IPS-NIHi7 (cell line): ENCODE measurements around the gene PEX3.
"Not testable (repeated sequence)": the region's sequence is repeated elsewhere in the genome, so short reads cannot be mapped to it uniquely, and the experiment has no call there.

ENCODE experiments used
- DNase-seq: peaks from one replicate; pipeline ENCODE4 v3.0.0; 2012; ENCODE audit warnings: mixed read lengths; ENCODE audit errors: extremely low spot score

Gene PEX3

DNA sequence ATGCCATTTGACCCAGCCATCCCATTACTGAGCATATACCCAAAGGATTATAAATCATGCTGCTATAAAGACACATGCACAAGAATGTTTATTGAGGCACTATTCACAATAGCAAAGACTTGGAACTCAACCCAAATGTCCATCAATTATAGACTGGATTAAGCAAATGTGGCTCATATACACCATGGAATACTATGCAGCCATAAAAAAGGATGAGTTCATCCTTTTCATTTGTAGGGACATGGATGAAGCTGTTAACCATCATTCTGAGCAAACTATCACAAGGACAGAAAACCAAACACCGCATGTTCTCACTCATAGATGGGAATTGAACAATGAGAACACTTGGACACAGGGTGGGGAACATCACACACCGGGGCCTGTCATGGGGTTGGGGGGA lies 2.7 kb upstream of the PEX3 start:
- DNase-seq = not testable (repeated sequence)

DNA sequence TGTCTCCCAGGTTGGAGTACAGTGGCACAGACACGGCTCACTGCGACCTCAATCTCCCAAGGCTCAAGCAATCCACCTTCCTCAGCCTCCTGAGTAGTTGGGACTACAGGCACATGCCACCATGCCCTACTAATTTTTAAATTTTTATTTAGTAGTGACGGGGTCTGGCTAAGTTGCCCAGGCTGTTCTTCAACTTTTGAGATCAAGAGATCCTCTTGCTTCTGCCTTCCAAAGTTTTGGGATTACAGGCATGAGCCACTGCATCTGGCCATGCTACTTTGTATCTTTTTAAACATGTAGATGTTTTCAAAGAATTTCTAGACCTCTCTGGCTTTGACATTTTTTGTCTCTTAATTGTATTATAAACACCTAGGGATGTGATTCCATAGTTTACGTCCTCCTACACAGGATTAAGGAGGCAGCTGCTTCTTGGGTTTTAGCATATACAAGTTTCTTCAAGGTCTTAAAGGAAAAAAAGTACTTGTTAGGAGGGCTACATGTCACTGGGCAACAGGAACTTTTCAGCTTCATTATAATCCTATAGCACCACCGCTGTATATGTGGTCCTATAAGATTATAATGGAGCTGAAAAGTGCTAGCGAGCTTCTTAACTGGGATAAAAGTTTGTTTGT lies 1.4 kb upstream of the PEX3 start:
- DNase-seq = no peak

DNA sequence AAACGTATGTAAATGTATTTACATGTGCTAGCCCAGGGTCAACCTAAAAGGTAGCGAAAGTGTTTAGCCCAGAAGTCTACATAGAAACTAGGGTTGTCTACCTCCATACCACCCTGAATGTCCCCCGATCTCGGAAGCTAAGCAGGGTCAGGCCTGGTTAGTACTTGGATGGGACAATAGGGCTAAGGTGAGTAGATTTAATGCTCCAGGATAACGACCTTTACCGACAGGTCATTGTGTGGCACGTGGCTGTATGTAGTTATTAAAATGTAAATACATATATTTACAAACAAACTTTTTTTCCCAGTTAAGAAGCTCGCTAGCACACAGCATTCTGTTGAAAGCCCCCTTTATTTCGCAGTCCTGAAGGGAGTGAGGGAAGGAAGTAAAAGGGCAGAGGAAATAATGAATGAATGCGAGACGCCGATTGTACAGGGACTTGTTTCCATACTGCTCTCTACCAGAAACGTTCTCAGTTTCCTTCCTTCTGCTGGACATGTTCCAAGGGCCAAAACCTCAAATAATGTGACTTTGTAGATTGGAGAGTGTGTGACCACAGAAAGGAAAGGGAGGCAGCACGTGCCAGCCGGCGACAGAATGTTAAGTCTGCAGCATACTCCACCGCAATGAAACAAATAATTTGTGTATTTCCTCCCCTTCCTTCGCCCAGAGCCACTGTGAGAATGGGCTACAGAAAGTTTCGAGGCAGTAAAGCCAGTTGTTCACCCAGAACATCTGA lies 722 bp upstream of the PEX3 start:
- DNase-seq = peak; percentile 10

DNA sequence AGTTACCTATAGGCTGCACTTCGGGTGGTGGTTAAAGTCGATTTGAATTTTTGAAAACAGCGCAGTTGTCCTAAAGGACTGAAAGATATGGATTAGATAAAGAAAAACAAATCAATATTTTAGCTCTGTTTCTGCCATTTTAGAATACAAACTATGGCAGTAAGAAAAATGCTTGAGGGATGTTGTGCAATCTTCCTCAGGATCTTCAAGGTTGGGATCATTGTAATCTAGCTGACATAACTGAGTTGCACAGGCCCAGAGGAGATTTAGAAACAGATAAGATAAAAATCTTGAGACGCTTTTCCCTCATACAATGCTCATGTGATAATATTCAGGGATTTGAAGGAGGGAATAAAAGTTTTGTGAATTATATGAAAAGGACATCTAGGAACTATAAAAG lies 926 bp downstream of the PEX3 start:
- no peak for DNase-seq

DNA sequence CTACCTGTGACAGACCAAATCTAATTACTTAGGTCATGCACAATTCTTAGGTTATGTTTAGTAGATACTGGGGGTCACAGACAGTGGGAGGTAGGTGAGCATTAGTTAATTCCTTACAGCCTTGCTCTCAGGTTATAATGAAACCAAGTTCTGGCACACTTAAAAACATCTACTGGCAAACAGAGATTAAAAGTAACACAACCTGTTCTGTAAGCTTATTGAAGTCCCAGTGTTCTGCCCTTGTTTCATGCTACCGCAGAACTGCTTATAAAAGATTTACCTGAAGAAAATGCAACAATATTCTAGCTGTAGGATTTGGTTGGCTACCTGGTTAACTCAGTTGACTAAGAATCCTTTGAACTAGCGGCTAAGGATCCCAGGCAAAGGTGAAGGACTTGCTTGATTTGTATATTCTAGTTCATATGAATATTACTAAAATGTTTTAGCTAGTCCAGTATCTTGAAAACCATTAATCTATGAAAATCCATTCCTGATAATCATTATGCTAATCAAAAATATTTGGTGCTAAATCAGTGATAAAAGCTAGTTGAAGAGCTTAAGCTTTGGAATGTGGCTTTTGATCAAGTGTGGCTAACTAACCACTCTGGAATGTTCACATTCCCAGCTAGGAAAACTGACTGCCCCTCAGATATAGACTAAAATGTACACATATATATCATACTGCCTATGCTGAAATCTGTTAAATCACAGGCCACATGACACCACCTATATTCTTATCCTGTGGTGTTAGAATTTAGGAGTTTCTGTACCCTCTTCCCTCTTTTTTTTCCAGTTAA lies 7.2 kb downstream of the PEX3 start:
- no peak for DNase-seq

DNA sequence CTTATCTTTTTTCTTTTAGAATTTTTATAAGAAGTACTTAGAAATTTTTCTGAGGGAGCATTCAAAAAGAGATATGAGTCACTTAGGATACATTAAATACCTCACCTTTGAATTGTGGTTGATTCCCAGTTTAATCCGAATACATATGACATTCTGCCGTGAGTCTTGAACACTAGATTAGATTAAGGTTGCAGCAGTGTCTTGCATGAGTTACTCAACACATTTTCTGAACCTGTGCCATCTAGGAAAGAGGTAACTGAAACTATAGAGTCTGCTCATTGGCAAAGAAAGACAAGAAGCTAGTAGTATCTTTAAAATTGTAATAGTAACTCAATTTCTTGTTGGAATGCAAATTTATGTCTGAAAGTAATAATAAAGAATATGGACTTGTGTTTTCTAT lies 14.9 kb downstream of the PEX3 start:
- no peak for DNase-seq

DNA sequence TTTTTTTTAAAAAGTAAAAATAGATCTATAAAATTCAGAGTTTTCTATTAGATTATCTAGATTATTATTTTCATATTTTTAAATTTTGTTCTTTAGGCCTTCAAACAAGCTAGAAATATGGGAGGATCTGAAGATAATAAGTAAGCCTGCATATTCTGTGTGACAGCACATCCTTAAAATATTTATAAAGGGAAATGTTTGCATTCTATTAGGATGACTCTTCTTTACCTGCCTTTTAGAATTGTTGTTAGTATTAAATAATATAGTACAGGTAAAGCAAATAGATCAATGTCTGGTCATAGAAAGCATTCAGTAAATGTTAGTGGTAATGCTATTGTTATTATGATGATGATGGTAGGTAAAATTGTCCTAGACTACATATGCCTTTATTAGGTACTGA lies 17.4 kb downstream of the PEX3 start:
- DNase-seq = no peak

DNA sequence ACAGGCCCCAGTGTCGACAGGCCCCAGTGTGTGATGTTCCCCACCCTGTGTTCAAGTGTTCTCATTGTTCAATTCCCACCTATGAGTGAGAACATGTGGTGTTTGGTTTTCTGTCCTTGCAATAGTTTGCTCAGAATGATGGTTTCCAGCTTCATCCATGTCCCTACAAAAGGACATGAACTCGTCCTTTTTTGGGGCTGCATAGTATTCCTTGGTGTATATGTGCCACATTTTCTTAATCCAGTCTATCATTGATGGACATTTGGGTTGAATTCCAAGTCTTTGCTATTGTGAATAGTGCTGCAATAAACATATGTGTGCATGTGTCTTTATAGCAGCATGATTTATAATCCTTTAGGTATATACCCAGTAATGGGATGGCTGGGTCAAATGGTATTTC lies 18.2 kb downstream of the PEX3 start:
- not testable (repeated sequence) for DNase-seq

DNA sequence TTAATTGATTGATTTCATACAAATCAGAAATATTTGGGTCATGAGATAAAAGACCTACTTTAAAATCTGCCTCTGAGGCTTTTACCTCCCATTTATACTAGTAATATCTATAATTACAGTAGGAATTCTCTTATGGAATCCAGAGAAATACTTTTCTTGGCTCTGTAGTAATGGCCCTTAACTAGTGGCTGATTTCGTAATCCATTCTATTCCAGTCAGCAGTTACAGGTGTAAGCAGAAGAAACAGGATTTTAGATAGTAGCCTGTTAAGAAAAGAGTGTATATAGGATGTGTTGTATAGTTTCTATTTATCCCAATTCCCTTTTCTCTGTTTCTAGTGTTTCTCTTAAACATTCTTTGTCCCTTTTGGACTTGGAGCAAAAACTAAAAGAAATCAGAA lies 21.2 kb downstream of the PEX3 start:
- DNase-seq = no peak

DNA sequence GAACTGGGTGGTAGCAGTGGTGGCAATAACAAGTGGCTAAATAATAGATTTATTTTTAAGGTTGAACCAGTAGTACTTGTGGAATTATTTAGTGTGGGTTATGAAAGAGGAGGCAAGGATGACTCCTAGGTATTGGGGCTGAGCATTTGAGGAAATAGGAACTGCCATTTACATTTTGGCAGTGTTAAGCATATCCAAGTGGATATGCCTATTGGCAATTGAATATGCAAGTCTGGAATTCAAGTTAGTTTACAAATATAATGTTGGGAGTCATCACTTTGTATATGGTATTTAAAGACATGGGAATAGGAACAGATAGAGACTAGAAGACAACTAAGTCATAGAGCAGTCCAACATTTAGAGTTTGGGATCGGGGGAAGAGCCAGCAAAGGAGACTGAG lies 25.9 kb downstream of the PEX3 start:
- no peak for DNase-seq

DNA sequence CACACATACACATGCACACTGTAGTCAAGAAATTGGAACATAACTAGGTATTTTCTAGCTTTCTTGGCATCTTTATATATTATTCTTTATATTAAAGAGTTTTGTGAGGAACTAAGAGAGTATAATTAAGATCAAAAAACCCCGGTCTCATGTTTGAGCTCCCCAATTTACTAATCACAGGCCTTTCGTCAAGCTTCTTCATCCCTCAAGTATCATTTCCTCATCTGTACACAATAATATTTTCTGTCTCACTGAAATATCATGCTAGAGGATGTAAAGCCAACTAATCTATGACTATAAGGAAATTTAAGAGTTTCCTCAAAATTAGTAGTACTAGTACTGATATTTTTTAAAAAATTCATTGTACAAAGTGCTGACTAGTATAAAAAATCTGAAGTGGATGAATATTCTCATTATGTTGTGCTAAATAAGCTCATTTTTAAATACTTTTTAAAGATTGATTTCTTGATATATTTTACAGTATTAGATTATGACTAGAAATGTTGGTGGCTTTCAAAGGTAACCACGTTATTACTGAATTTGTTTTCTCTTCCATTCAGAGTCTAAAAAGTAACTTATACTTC lies 28.0 kb downstream of the PEX3 start:
- DNase-seq = no peak

DNA sequence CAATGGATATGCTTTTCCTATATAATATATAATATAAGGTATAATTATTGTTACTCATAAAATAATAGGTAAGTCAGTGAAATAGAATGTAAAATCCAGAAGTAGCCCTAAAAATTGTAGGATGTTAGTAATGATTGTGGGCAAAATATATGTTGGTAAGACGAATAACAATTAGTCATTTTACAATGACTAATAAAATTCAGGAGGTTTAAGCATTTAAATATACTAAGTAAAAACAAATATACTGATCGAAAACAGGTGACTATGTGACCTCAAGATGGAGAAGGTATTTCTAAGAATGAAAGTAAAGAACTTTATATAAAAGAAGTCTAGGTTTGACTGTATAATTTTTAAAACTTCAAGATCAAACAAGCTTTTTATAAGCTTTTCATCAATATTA lies 32.0 kb downstream of the PEX3 start:
- no peak for DNase-seq

DNA sequence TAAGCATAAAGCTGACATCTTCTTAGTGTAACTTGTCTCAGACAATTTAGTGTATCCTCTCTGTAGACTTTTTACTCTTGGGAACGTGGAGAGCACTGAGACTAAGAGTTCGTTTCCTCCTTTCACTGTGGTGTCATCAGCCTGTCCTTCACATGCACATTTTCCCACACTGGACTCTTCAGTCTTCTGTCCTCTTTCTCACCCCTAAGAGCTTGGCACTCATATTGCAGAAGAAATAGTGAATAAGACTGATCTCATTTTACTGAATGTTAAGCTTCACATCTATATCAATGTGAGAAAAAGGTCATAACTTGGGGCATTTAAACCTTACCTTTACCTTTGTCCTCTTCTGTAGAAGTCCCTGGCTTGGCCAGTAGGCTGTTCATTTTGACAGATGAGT lies 35.4 kb downstream of the PEX3 start:
- DNase-seq = no peak

DNA sequence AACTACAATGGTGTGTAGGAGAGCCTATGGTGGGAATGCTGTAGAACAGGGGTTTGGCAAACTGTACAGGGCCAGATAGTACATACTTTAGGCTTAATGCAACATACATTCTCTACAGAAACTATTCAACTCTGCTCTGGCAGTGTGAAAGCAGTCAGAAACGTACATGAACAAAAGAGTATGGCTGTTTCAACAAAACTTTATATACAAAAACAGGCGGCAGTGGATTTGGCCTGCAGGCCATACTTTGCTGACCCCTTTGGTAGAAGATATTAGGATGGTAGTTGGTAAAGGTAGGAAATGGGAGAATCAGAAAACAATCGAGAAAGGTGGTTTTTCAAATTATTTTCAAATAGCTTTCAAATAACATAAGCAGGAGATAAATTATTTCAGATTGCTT lies 36.1 kb downstream of the PEX3 start:
- DNase-seq = no peak

DNA sequence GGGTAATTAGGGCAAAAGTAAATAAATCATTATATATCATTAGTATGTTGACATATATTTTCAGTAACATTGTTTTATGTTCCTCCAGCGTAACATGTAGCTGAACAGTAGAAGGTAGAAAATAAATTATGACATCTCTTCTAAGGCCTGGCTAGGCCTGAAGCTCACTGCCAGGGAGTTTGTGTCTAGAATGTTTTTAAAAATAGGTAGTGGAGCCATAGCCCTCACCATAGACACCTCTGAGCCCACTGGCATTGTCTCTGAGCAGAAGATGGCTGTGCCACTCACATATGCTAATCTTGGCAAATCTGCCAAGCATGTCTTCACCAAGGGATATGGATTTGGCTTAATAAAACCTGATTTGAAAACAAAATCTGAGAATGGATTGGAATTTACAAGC lies 39.6 kb downstream of the PEX3 start:
- DNase-seq = no peak

DNA sequence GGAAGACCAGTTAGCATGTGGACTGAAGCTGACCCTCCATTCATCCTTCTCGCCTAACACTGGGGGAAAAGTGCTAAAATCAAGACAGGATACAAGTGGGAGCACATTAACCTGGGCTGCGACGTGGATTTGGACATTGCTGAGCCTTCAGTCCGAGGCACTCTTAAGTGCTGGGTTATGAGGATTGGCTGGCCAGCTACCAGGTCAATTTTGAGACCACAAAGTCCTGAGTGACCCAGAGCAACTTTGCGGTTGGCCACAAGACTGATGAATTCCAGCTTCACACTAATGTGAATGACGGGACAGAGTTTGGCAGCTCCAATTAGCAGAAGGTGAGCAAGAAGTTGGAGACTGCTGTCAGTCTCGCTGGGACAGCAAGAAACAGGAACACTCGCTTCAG lies 40.2 kb downstream of the PEX3 start:
- DNase-seq = no peak

DNA sequence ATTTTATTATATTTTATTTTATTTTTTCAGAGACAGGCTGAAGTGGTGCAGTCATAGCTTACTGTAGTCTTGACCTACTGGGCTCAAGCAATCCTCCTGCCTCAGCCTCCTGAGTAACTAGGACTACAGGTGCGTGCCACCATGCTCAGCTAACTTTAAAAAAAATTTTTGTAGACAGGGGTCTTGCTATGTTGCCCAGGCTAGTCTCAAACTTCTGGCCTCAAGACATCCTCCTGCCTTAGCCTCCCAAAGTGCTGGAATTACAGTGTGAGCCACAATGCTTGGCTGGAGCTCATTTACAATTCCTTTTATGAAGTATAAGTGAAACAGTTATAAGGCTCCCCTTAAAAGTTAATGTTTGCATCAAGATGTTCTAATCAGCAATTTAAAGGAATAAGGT lies 46.4 kb downstream of the PEX3 start:
- DNase-seq = no peak

DNA sequence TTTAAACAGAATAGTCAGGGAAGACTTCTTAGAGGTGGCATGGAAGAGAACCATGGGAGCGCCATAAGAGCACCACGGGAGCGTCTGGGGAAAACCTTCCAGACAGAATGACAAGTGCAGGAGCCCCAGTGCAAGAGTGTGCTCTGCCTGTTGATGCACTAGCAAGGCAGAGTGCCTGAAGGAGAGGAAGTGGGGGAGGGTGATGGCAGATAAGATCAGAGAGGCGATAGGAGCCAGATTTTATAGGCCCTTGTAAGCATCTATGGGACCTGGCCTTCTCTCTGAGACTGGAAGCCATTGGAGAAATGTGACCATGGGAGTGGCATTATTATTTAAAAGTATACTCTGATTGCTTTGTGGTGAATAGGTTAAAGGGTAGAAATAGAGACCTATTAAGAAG lies 47.8 kb downstream of the PEX3 start:
- no peak for DNase-seq

DNA sequence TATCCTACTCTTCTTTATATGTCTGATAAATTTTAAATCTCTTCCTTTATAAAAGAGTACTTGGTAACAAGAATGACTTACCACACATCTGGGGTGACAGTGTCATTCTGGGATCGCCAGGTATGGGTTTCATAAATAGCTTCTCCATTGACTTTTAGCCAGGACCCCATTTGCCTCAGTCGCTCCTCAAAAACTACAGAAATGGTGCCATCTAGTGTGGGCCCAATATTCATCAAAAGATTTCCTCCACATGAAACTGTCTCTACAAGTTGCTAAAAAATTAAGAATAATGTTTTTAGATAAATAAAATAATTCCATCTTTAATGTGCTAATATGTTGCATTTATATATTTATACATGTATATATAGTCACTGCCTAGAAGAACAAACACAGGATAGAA lies 51.2 kb downstream of the PEX3 start:
- DNase-seq = no peak

DNA sequence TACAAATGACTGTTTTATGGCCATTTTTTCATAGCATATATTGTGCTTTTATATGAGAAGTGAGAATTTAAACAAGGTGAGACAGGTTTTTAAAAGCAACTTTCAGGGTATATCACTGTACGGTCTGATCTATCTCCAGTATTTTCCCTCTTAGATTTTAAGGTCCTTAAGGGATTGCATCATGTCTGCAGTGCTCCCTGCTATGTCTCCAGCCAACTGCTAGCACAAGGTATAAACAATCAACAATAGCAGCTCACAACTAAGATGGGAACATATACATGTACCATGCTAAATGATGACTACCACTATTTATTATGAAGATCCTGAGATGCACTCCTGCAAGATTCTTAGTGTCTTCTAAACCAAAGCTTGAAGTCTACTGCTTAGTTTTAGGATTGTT lies 53.8 kb downstream of the PEX3 start:
- no peak for DNase-seq

DNA sequence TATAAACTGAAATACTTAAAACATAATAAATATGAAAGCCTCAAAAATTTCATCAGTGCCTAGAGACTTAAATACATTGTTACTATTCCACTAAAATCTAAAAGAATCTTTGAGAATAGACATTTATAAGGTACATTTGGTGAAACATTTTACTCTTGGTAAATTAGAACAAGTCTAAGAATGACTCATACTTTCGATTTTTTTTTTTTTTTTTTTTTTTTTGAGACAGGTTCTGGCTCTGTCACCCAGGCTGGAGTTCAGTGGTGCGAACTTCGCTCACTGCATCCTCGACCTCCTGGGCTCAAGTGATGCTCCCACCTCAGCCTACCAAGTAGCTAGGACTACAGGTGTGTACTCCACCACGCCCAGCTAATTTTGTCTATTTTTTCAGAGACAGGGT lies 54.5 kb downstream of the PEX3 start:
- DNase-seq = no peak

DNA sequence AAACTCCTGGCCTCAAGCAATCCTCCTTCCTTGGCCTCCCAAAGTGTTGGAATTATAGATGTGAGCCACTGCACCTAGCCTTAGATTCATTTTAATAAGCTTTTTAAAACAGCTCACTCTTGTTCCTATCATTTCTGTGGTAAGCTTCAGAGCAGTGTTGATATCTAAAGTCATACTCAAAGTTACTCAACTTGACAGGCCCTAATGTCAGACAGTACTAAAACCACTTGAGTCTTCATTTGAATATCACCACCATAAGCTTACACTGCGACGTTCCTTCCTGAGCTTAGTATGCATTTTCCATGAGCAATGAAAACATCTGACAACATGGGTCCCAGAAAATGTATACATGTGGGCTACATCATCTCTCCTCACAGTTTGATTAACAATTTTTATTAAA lies 54.9 kb downstream of the PEX3 start:
- no peak for DNase-seq

DNA sequence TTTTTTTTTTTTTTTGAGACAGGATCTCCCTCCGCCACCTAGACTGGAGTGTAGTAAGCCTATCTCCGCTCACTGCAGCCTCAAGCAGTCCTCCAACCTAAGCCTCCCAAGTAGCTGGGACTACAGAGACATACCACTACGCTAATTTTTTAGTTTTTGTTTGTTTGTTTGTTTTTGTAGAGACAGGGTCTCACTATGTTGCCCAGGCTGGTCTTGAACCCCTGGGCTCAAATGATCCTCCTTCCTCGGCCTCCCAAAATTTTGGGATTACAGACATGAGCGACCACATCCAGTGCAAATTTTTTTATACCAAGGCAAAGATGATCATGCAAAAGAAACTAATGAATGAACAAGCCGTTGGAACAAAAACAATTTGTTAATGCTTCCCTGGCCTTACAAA lies 55.6 kb downstream of the PEX3 start:
- no peak for DNase-seq
